ENCODE data around the gene RYR3.

RYR3 gene

GRCh38 chr15:33298631-33299030, 12.1 kb upstream of the RYR3 start:
- no peaks in the 10 kb centered on the region for H4K20me1 ChIP-seq (ENCODE audit: control insufficient read depth, insufficient read depth, low read depth, low read length)
- H3K9me3 ChIP-seq (ENCODE audit: control insufficient read depth, insufficient read depth, low read length), result no peaks in the 10 kb centered on the region
- H3K27ac ChIP-seq (ENCODE audit: low read depth, low read length), result no peak overlapping the region
- no peaks in the 10 kb centered on the region for H3K36me3 ChIP-seq (ENCODE audit: control insufficient read depth, low read length)
- no peak overlapping the region for H3K4me2 ChIP-seq (ENCODE audit: low read length)
- no peaks in the 10 kb centered on the region for H3K4me1 ChIP-seq (ENCODE audit: control insufficient read depth, low read length)
- H3K79me2 ChIP-seq (ENCODE audit: control insufficient read depth, low read length), result no peaks in the 10 kb centered on the region
- no peaks in the 10 kb centered on the region for H3F3A ChIP-seq (ENCODE audit: control insufficient read depth, insufficient read depth)
- H3K27me3 ChIP-seq (ENCODE audit: control insufficient read depth, low read length), result no peaks in the 10 kb centered on the region
- H3K4me3 ChIP-seq (ENCODE audit: low read length), result no peak overlapping the region
- no peaks in the 10 kb centered on the region for H3K9me2 ChIP-seq (replicated peaks; ENCODE audit: control insufficient read depth, low read length)
- no peak for TF ChIP-seq EZH2phosphoT487 (IDR thresholded peaks at IDR 0.05; ENCODE audit: borderline replicate concordance, low read length)
- TF ChIP-seq, protein P1, sequence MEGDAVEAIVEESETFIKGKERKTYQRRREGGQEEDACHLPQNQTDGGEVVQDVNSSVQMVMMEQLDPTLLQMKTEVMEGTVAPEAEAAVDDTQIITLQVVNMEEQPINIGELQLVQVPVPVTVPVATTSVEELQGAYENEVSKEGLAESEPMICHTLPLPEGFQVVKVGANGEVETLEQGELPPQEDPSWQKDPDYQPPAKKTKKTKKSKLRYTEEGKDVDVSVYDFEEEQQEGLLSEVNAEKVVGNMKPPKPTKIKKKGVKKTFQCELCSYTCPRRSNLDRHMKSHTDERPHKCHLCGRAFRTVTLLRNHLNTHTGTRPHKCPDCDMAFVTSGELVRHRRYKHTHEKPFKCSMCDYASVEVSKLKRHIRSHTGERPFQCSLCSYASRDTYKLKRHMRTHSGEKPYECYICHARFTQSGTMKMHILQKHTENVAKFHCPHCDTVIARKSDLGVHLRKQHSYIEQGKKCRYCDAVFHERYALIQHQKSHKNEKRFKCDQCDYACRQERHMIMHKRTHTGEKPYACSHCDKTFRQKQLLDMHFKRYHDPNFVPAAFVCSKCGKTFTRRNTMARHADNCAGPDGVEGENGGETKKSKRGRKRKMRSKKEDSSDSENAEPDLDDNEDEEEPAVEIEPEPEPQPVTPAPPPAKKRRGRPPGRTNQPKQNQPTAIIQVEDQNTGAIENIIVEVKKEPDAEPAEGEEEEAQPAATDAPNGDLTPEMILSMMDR (IDR thresholded peaks at IDR 0.05; ENCODE audit: low read depth, low read length, poor library complexity, severe bottlenecking), result no peak

- TF ChIP-seq, protein P1 (IDR thresholded peaks at IDR 0.05; ENCODE audit: low read depth, low read length, poor library complexity, severe bottlenecking), result no peak
- TF ChIP-seq EZH2phosphoT487 (IDR thresholded peaks at IDR 0.05; ENCODE audit: borderline replicate concordance, low read length), result no peak
- Histone ChIP-seq H3K4me1 (ENCODE audit: control insufficient read depth, low read length) (no peaks in the 10 kb centered on the region), H3K27me3 (ENCODE audit: control insufficient read depth, low read length) (no peaks in the 10 kb centered on the region; the same call in 1 of the 2 replicates), H3K4me3 (ENCODE audit: low read length) (no peak overlapping the region), H3K9me2 (replicated peaks; ENCODE audit: control insufficient read depth, low read length) (no peaks in the 10 kb centered on the region), H4K20me1 (ENCODE audit: control insufficient read depth, insufficient read depth, low read depth, low read length) (no peaks in the 10 kb centered on the region), H3K4me2 (ENCODE audit: low read length) (no peak overlapping the region), H3K79me2 (ENCODE audit: control insufficient read depth, low read length) (no peaks in the 10 kb centered on the region), H3F3A (ENCODE audit: control insufficient read depth, insufficient read depth) (no peaks in the 10 kb centered on the region), H3K36me3 (ENCODE audit: control insufficient read depth, low read length) (no peaks in the 10 kb centered on the region), H3K9me3 (ENCODE audit: control insufficient read depth, insufficient read depth, low read length) (no peaks in the 10 kb centered on the region), H3K27ac (ENCODE audit: low read depth, low read length) (no peak overlapping the region)
Measured at GRCh38 chr15:33304924-33305323, 5.8 kb upstream of the RYR3 start.

- Histone ChIP-seq H3K36me3 (ENCODE audit: control insufficient read depth, low read length) (no peaks in the 10 kb centered on the region), H3K4me3 (ENCODE audit: low read length) (no peak overlapping the region), H3K27me3 (ENCODE audit: control insufficient read depth, low read length) (no peaks in the 10 kb centered on the region; the same call in 1 of the 2 replicates), H3K27ac (ENCODE audit: low read depth, low read length) (no peak overlapping the region), H3K4me1 (ENCODE audit: control insufficient read depth, low read length) (no peaks in the 10 kb centered on the region), H4K20me1 (ENCODE audit: control insufficient read depth, insufficient read depth, low read depth, low read length) (no peaks in the 10 kb centered on the region), H3K9me2 (replicated peaks; ENCODE audit: control insufficient read depth, low read length) (no peaks in the 10 kb centered on the region), H3K79me2 (ENCODE audit: control insufficient read depth, low read length) (no peaks in the 10 kb centered on the region), H3F3A (ENCODE audit: control insufficient read depth, insufficient read depth) (no peaks in the 10 kb centered on the region), H3K9me3 (ENCODE audit: control insufficient read depth, insufficient read depth, low read length) (no peaks in the 10 kb centered on the region), H3K4me2 (ENCODE audit: low read length) (no peak overlapping the region)
- TF ChIP-seq EZH2phosphoT487 (IDR thresholded peaks at IDR 0.05; ENCODE audit: borderline replicate concordance, low read length), result no peak
- TF ChIP-seq, protein P1 (IDR thresholded peaks at IDR 0.05; ENCODE audit: low read depth, low read length, poor library complexity, severe bottlenecking), result no peak
Measured at GRCh38 chr15:33309602-33310276, 1.0 kb upstream of the RYR3 start.

All from DOHH2 (cell line).